Adrenal gland (tissue), 12 donors: ENCODE measurements around the gene TEX35. TPM values are rescaled to one million over a fixed set of nuclear protein-coding genes. Genes with fewer than 3 reads are reported as not detected.

Experiments
- DNase-seq, 7 donors: peaks; one replicate each; pipeline ENCODE4 v3.0.0-alpha.2; 2019 to 2020
- H3K27ac ChIP-seq, 5 donors: fragments of 200-600 bp; sonication (generic) in 4 of 5; 1 replicate in 3 of 5; 2 replicates in 2 of 5; pipeline versions ENCODE4 v1.5.1 to v1.8.0; 2016 to 2020; ENCODE audit warnings: mild to moderate bottlenecking in 1 of 5
- H3K27me3 ChIP-seq: fragments of 200-600 bp; 2 replicates; pipeline ENCODE4 v1.8.0; 2021
- H3K36me3 ChIP-seq, 2 donors: fragments of 200-600 bp; replicated peaks in 1 of 2; 1 replicate in 1 of 2; 2 replicates in 1 of 2; pipeline versions ENCODE4 v1.5.1 to v1.8.0; 2018 to 2022
- H3K4me1 ChIP-seq, 2 donors: fragments of 200-600 bp; replicated peaks in 1 of 2; 1 replicate in 1 of 2; 2 replicates in 1 of 2; pipeline versions ENCODE4 v1.5.1 to v1.8.0; 2018 to 2021
- H3K4me3 ChIP-seq, 4 donors: fragments of 200-600 bp; sonication (generic) in 3 of 4; one replicate each; pipeline ENCODE4 v1.5.1; 2016 to 2018
- H3K9me3 ChIP-seq, 3 donors: fragments of 200-600 bp; sonication (generic) in 1 of 3; replicated peaks in 1 of 3; 1 replicate in 2 of 3; 2 replicates in 1 of 3; pipeline versions ENCODE4 v1.5.1 to v1.8.0; 2016 to 2021
- POLR2A ChIP-seq, 2 donors: fragments of 450-650 bp; IDR thresholded peaks; one replicate each; pipeline ENCODE4 v1.6.1; 2017; ENCODE audit warnings: antibody characterized with exemption in 2 of 2, mild to moderate bottlenecking in 2 of 2, moderate library complexity in 1 of 2
- WGBS, 4 donors: extraction: QIAGEN DNeasy Blood & Tissue Kit in 2 of 4; methylation state at CpG; one replicate each; pipeline versions ENCODE4 v1.1.5 to v1.1.7; 2013 to 2017; 5-methylcytosine and 5-hydroxymethylcytosine counted together
- intact Hi-C, 2 donors: fragments of 100-400 bp; cut with DNase I; formaldehyde crosslinking; loops; one replicate each; pipeline versions ENCODE4 v1.14.1 to v1.15.0; 2022 to 2023
- polyA plus RNA-seq, 3 donors: library from polyadenylated mRNA; stranded (reverse); fragments of 200-250 nt in 2 of 3; fragments of 350-450 nt in 1 of 3; fragmentation: Illumina TruSeq in 1 of 3; extraction: RNeasy Lipid Tissue Mini Kit (QIAGEN cat#74804) in 1 of 3; gene quantifications; one replicate each; pipeline ENCODE4 v1.2.3, GENCODE V29; 2013 to 2014
- total RNA-seq, 9 donors: library from RNA; depleted of rRNA in 4 of 9; stranded (reverse); fragments of >200 nt in 4 of 9; fragments of 120-200 nt in 1 of 9; fragmentation: NEBNext Ultra II Directional in 1 of 9; extraction: Animal tissue kit (Norgen Biotek cat#: 25700) in 1 of 9; gene quantifications; one replicate each; pipeline versions ENCODE4 v1.1.0 to v1.2.4, GENCODE V29; 2013 to 2023
- TF ChIP-seq, protein P1 (sequence below), 6 experiments: fragments of 450-650 bp in 4 of 6; fragments of 200-600 bp in 2 of 6; sonication (generic) in 1 of 6; IDR thresholded peaks; 1 replicate in 5 of 6; 2 replicates in 1 of 6; pipeline versions ENCODE4 v1.5.1 to v1.8.0; 2016 to 2021; ENCODE audit warnings: antibody characterized with exemption in 6 of 6, mild to moderate bottlenecking in 2 of 6, moderate library complexity in 1 of 6
- donor health status: healthy with polysubstance abuse.
- donor health status: Bipolar disorder and iron deficiency.
- donor health status: DM: yes; HTN: yes; CAD: no.
- donor health status: DM: no; HTN: no; CAD: no.
- donor health status: DM: no; HTN: no; CAD: no.
- donor health status: DM: yes; HTN: yes; CAD: no.

Gene TEX35
- total and polyA plus RNA-seq, 12 donors: not detected

- no peak within 1 kb of the TSS for H3K4me3 ChIP-seq
- WGBS, 4 donors: 90 to 96% (median 93%) methylated on average over 20 to 26 of the region's 26 CpGs
- H3K36me3 ChIP-seq: no peaks in the 10 kb centered on the region
- no peak within 1 kb of the TSS for H3K27ac ChIP-seq
- intact Hi-C loops: no loop called here
- no peaks in the 10 kb centered on the region for H3K4me1 ChIP-seq
- peak in 1 of 7 donors; percentile 40 for DNase-seq
- H3K9me3 ChIP-seq: no peaks in the 10 kb centered on the region
- no peak for TF ChIP-seq POLR2A (IDR thresholded peaks at IDR 0.05)
- TF ChIP-seq, protein P1, sequence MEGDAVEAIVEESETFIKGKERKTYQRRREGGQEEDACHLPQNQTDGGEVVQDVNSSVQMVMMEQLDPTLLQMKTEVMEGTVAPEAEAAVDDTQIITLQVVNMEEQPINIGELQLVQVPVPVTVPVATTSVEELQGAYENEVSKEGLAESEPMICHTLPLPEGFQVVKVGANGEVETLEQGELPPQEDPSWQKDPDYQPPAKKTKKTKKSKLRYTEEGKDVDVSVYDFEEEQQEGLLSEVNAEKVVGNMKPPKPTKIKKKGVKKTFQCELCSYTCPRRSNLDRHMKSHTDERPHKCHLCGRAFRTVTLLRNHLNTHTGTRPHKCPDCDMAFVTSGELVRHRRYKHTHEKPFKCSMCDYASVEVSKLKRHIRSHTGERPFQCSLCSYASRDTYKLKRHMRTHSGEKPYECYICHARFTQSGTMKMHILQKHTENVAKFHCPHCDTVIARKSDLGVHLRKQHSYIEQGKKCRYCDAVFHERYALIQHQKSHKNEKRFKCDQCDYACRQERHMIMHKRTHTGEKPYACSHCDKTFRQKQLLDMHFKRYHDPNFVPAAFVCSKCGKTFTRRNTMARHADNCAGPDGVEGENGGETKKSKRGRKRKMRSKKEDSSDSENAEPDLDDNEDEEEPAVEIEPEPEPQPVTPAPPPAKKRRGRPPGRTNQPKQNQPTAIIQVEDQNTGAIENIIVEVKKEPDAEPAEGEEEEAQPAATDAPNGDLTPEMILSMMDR (IDR thresholded peaks at IDR 0.05): no peak
- no peaks in the 10 kb centered on the region for H3K27me3 ChIP-seq
Observed at GRCh38 chr1:178496410-178497135, 16.3 kb upstream of the TEX35 start, which contains the start of gene CLEC20A. Gene CLEC20A (minus strand): TSS chr1:178496964. CDS start chr1:178496939, 25 bp downstream.

- intact Hi-C loops: no loop called here
- Histone ChIP-seq H3K27ac (no peak overlapping the region), H3K4me3 (no peak overlapping the region), H3K4me1 (no peaks in the 10 kb centered on the region), H3K36me3 (no peaks in the 10 kb centered on the region), H3K27me3 (no peaks in the 10 kb centered on the region), H3K9me3 (no peaks in the 10 kb centered on the region)
- 86 to 90% (median 89%) methylated on average over 6 to 7 of the region's 7 CpGs for WGBS, 4 donors
- TF ChIP-seq POLR2A (IDR thresholded peaks at IDR 0.05): no peak
- TF ChIP-seq, protein P1 (IDR thresholded peaks at IDR 0.05): no peak
- peak in 1 of 7 donors; percentile 27 for DNase-seq
Observed at GRCh38 chr1:178497903-178498478, 14.9 kb upstream of the TEX35 start.

GRCh38 chr1:178498896-178499675, 13.8 kb upstream of the TEX35 start:
- TF ChIP-seq POLR2A (IDR thresholded peaks at IDR 0.05): no peak
- TF ChIP-seq, protein P1 (IDR thresholded peaks at IDR 0.05): no peak
- no peaks in the 10 kb centered on the region for H3K27me3 ChIP-seq
- H3K36me3 ChIP-seq: no peaks in the 10 kb centered on the region
- no peak overlapping the region for H3K4me3 ChIP-seq
- 87 to 90% (median 89%) methylated on average over 14 to 16 of the region's 16 CpGs for WGBS, 4 donors
- intact Hi-C loops: no loop called here
- peak in 1 of 7 donors; percentile 18 for DNase-seq
- H3K27ac ChIP-seq: no peak overlapping the region
- no peaks in the 10 kb centered on the region for H3K4me1 ChIP-seq
- no peaks in the 10 kb centered on the region for H3K9me3 ChIP-seq
